ENCODE measurements around the gene LARP1B.
A peak's percentile ranks its signal among the peaks of the same experiment; 100 is the strongest.
"Not testable (repeated sequence)": the region's sequence is repeated elsewhere in the genome, so short reads cannot be mapped to it uniquely, and the experiment has no call there.

Gene LARP1B

GRCh38 chr4:128135391-128135790 lies 74.3 kb downstream of the LARP1B start:
- no peak for DNase-seq (ENCODE audit: low spot score)

GRCh38 chr4:128141866-128142265 lies 80.8 kb downstream of the LARP1B start:
- DNase-seq (ENCODE audit: low spot score) = no peak

GRCh38 chr4:128145727-128146126 lies 84.6 kb downstream of the LARP1B start:
- DNase-seq (ENCODE audit: low spot score) = no peak

GRCh38 chr4:128153800-128154199 lies 92.7 kb downstream of the LARP1B start:
- DNase-seq (ENCODE audit: low spot score) = no peak

GRCh38 chr4:128155231-128155855 lies 94.2 kb downstream of the LARP1B start:
- DNase-seq (ENCODE audit: low spot score) = no peak

GRCh38 chr4:128155874-128156456 lies 94.9 kb downstream of the LARP1B start:
- DNase-seq (ENCODE audit: low spot score) = no peak

- DNase-seq (ENCODE audit: low spot score) = not testable (repeated sequence)
Measured at GRCh38 chr4:128156472-128156871, 95.4 kb downstream of the LARP1B start.

GRCh38 chr4:128158894-128159293 lies 97.8 kb downstream of the LARP1B start:
- no peak for DNase-seq (ENCODE audit: low spot score)

- DNase-seq (ENCODE audit: low spot score) = no peak
Measured at GRCh38 chr4:128159967-128160366, 98.9 kb downstream of the LARP1B start.

GRCh38 chr4:128161138-128161537 lies 100.0 kb downstream of the LARP1B start:
- DNase-seq (ENCODE audit: low spot score) = no peak

GRCh38 chr4:128162434-128162833 lies 101.3 kb downstream of the LARP1B start:
- DNase-seq (ENCODE audit: low spot score) = no peak

GRCh38 chr4:128163177-128164117 lies 102.3 kb downstream of the LARP1B start:
- no peak for DNase-seq (ENCODE audit: low spot score)

GRCh38 chr4:128166982-128167381 lies 105.9 kb downstream of the LARP1B start:
- no peak for DNase-seq (ENCODE audit: low spot score)

GRCh38 chr4:128168701-128169100 lies 107.6 kb downstream of the LARP1B start:
- DNase-seq (ENCODE audit: low spot score) = no peak

GRCh38 chr4:128169245-128169644 lies 108.1 kb downstream of the LARP1B start:
- DNase-seq (ENCODE audit: low spot score) = no peak

- DNase-seq (ENCODE audit: low spot score) = no peak
Measured at GRCh38 chr4:128176643-128177042, 115.5 kb downstream of the LARP1B start.

- DNase-seq (ENCODE audit: low spot score) = peak; percentile 44
Measured at GRCh38 chr4:128177498-128177897, 116.4 kb downstream of the LARP1B start.

GRCh38 chr4:128186623-128187022 lies 125.5 kb downstream of the LARP1B start:
- no peak for DNase-seq (ENCODE audit: low spot score)

- peak; percentile 79 for DNase-seq (ENCODE audit: low spot score)
Measured at GRCh38 chr4:128191115-128191781, 130.1 kb downstream of the LARP1B start.

GRCh38 chr4:128220286-128221235 lies 159.4 kb downstream of the LARP1B start:
- peak; percentile 3 for DNase-seq (ENCODE audit: low spot score)

GRCh38 chr4:128221586-128221985 lies 160.5 kb downstream of the LARP1B start:
- no peak for DNase-seq (ENCODE audit: low spot score)

Measured in activated CD4-positive, alpha-beta T cell treated with anti-CD3 and anti-CD28 coated beads, Interleukin-2, Interleukin-4, amounts not matched to agents 100 ng/mL and 50 ng/mL, durations not matched to agents 16 hours and 8 hours (primary cell).